ENCODE measurements around the gene NAXE. TPM values are rescaled to one million over a fixed set of nuclear protein-coding genes. Genes with fewer than 3 reads are reported as not detected.

Gene NAXE
- polyA plus RNA-seq (2012; ENCODE audit: low read depth, missing spikeins), result 60.1 TPM

DNA sequence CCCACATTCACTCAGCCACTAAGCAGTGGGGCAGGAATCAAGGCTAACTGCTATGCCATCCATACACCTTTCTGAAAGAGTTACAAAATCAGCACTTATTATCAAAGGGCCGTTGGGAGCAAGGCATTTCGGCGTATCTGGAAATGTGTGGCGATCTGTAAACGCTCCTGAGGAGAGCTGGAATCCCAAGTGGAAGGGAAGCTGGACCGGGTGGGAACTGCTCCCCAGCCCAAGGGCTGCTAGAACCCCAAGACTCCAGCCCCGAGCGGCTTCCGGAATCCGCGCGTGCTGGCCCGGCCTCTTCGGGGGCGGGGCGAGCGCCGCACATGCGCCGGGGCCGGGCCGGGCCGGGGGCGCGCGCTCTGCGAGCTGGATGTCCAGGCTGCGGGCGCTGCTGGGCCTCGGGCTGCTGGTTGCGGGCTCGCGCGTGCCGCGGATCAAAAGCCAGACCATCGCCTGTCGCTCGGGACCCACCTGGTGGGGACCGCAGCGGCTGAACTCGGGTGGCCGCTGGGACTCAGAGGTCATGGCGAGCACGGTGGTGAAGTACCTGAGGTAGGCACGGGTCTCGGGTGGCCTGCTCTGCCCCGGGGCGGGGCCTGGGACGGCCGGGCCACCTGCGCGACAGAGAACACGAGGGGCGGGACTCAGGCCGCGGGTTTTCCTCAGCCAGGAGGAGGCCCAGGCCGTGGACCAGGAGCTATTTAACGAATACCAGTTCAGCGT is at the start of gene NAXE:
Gene NAXE, plus strand, starts transcription at position 345 of the 726 bp plus-strand sequence. Its CDS starts 29 bp downstream, at position 374.
- peak; percentile 84 for FAIRE-seq
- TF ChIP-seq SPI1 (IDR thresholded peaks at IDR 0.05; ENCODE audit: low read depth, low read length) (0 out of 2 replicates have a peak, but pooled peaks have one; percentile 17), TAF1 (IDR thresholded peaks at IDR 0.05; ENCODE audit: low read depth, low read length) (no peak; the same call in none of the 2 replicates), POLR2A (IDR thresholded peaks at IDR 0.05; ENCODE audit: low read depth, low read length) (peak; percentile 86), POLR2AphosphoS5 (IDR thresholded peaks at IDR 0.05; ENCODE audit: low read depth, low read length) (peak; percentile 87), POU2F2 (IDR thresholded peaks at IDR 0.05; ENCODE audit: low read depth, low read length) (no peak; the same call in none of the 2 replicates), PAX5 (IDR thresholded peaks at IDR 0.05; ENCODE audit: insufficient read depth, low read length, severe bottlenecking) (no peak)
- peak; percentile 76 for DNase-seq (ENCODE audit: insufficient read length, low spot score)

DNA sequence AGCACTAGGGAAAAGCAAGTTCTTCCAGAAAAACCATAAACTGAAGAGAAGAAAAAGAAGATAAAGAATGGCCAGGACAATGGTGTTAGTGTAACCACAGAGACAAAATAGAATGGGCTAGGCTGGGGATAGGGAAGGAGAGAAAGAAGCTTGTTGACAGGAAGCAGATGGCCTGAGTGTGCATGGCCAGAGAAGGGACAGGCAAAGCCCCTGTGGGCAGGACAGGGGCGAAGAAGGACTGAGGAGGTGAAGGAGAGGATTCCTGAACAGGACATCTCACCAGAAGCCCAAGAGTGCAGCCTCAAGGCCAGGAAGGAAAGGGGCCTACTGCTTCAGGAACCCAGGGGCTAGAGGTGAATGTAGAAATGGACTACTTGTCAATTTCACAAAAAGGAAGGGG is 48.5 kb upstream of the NAXE start:
- no peak for TF ChIP-seq TAF1 (IDR thresholded peaks at IDR 0.05; ENCODE audit: low read depth, low read length)
- no peak for FAIRE-seq
- DNase-seq (ENCODE audit: insufficient read length, low spot score), result no peak

DNA sequence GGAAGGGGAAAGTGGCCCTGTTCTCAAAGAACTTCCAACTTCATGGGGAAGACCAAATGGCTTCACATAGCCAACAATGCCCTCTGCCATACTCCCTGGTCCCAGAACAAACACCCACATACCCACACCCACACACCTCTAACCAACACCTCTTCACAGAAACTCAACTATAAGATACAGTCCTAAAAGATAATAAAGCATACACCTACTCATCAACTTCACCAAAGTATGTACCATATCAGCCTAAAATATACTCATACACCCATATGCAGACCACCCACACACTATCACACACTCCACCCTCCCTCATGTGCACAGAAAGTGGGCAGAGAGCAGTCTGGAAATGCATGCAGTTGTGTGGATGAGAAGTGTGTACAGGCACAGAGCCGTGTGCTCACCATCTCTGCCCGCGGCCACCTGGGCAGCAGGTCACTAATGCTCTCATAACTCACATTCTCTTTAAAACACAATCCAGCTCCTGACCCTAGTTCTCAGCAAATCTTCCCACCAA is 46.9 kb upstream of the NAXE start:
- peak; percentile 45 for FAIRE-seq
- TF ChIP-seq POLR2AphosphoS5 (IDR thresholded peaks at IDR 0.05; ENCODE audit: low read depth, low read length) (no peak), SPI1 (IDR thresholded peaks at IDR 0.05; ENCODE audit: low read depth, low read length) (no peak), POLR2A (IDR thresholded peaks at IDR 0.05; ENCODE audit: low read depth, low read length) (no peak), POU2F2 (IDR thresholded peaks at IDR 0.05; ENCODE audit: low read depth, low read length) (no peak), PAX5 (IDR thresholded peaks at IDR 0.05; ENCODE audit: insufficient read depth, low read length, severe bottlenecking) (no peak), TAF1 (IDR thresholded peaks at IDR 0.05; ENCODE audit: low read depth, low read length) (no peak)
- DNase-seq (ENCODE audit: insufficient read length, low spot score), result no peak

DNA sequence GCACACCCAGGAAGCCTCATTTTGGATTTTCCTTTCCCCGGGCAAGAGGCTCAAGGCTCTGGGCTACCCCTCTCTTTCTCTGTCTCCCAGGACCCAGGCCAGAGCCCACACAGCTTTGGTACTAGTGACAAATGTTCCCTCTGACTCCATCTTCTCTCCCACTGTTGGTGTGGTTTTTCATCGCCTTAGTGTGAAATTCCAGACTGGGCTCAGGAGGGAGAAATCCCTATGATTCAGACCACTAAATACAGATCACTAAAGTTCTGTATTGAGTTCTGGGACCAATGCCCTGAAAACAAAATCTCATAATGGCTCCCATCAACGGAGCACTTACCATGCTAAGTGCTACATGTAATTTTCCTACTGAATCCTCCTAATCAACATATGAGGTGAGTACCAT is 45.3 kb upstream of the NAXE start:
- no peak for FAIRE-seq
- no peak for TF ChIP-seq POLR2AphosphoS5 (IDR thresholded peaks at IDR 0.05; ENCODE audit: low read depth, low read length)
- TF ChIP-seq POU2F2 (IDR thresholded peaks at IDR 0.05; ENCODE audit: low read depth, low read length), result no peak
- no peak for TF ChIP-seq PAX5 (IDR thresholded peaks at IDR 0.05; ENCODE audit: insufficient read depth, low read length, severe bottlenecking)
- no peak for TF ChIP-seq POLR2A (IDR thresholded peaks at IDR 0.05; ENCODE audit: low read depth, low read length)
- no peak for TF ChIP-seq SPI1 (IDR thresholded peaks at IDR 0.05; ENCODE audit: low read depth, low read length)
- TF ChIP-seq TAF1 (IDR thresholded peaks at IDR 0.05; ENCODE audit: low read depth, low read length), result no peak
- DNase-seq (ENCODE audit: insufficient read length, low spot score), result no peak

DNA sequence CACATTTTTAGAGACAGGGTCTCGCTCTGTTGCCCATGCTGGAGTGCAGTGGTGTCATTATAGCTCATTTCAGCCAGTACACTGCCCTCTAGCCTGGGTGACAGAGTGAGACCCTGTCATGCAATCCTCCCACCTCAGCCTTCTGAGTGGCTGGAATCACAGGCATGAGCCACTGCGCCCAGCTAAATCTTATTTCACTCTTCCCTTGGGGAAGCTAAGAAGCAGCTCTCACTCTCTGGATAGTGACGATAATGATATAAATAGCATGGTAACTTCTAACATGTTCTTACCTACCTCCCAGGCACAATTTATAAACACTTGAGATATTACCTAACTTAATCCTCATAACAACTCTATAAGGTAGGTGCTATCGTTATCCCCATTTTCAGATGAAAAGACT is 44.1 kb upstream of the NAXE start:
- no peak for DNase-seq (ENCODE audit: insufficient read length, low spot score)
- no peak for FAIRE-seq

DNA sequence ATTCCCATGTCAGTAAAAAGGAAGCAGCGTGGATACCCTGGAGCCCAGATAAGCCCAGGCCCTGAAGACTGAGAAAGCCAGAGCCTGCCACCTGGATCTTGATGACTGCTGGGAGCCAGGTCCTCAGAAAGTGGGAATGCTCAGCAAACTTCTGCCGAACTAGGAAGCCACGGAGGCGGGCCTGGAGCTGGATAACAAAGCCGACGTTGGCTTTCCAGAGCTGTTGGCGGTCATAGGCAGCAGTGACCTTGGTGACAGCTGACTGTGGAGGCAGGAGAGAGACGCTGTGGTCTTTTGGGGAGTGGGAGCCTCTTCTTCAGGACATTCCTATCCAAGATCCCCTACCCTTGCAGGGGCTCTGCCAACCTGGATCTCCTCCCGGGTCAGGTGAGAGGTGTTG is 43.6 kb upstream of the NAXE start:
- TF ChIP-seq TAF1 (IDR thresholded peaks at IDR 0.05; ENCODE audit: low read depth, low read length) (no peak), SPI1 (IDR thresholded peaks at IDR 0.05; ENCODE audit: low read depth, low read length) (no peak), POLR2A (IDR thresholded peaks at IDR 0.05; ENCODE audit: low read depth, low read length) (no peak), PAX5 (IDR thresholded peaks at IDR 0.05; ENCODE audit: insufficient read depth, low read length, severe bottlenecking) (no peak), POU2F2 (IDR thresholded peaks at IDR 0.05; ENCODE audit: low read depth, low read length) (no peak), POLR2AphosphoS5 (IDR thresholded peaks at IDR 0.05; ENCODE audit: low read depth, low read length) (no peak)
- FAIRE-seq, result no peak
- no peak for DNase-seq (ENCODE audit: insufficient read length, low spot score)

More for the DNA sequence above, 44.1 kb upstream of the NAXE start:
- TF ChIP-seq TAF1 (IDR thresholded peaks at IDR 0.05; ENCODE audit: low read depth, low read length) (no peak), POLR2AphosphoS5 (IDR thresholded peaks at IDR 0.05; ENCODE audit: low read depth, low read length) (no peak), POLR2A (IDR thresholded peaks at IDR 0.05; ENCODE audit: low read depth, low read length) (no peak), POU2F2 (IDR thresholded peaks at IDR 0.05; ENCODE audit: low read depth, low read length) (no peak), SPI1 (IDR thresholded peaks at IDR 0.05; ENCODE audit: low read depth, low read length) (no peak), PAX5 (IDR thresholded peaks at IDR 0.05; ENCODE audit: insufficient read depth, low read length, severe bottlenecking) (no peak)

DNA sequence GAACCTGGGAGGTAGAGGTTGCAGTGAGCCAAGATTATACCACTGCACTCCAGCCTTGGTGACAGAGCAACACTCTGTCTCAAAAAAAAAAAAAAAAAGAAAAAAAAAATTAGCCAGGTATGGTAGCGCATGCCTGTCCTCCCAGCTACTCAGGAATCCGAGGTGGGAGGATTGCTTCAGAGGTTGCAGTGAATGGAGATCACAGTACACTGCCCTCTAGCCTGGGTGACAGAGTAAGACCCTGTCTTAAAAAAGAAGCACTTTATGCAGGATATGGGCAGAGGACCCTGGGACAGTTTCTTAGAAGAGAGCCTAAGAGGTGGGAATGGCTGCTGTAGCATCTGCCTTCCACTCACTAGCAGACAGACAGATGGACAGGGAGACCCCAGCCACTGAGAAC is 42.2 kb upstream of the NAXE start:
- TF ChIP-seq POU2F2 (IDR thresholded peaks at IDR 0.05; ENCODE audit: low read depth, low read length) (no peak), POLR2AphosphoS5 (IDR thresholded peaks at IDR 0.05; ENCODE audit: low read depth, low read length) (no peak), TAF1 (IDR thresholded peaks at IDR 0.05; ENCODE audit: low read depth, low read length) (no peak), SPI1 (IDR thresholded peaks at IDR 0.05; ENCODE audit: low read depth, low read length) (no peak), PAX5 (IDR thresholded peaks at IDR 0.05; ENCODE audit: insufficient read depth, low read length, severe bottlenecking) (no peak), POLR2A (IDR thresholded peaks at IDR 0.05; ENCODE audit: low read depth, low read length) (no peak)
- DNase-seq (ENCODE audit: insufficient read length, low spot score) (no peak), FAIRE-seq (no peak)

DNA sequence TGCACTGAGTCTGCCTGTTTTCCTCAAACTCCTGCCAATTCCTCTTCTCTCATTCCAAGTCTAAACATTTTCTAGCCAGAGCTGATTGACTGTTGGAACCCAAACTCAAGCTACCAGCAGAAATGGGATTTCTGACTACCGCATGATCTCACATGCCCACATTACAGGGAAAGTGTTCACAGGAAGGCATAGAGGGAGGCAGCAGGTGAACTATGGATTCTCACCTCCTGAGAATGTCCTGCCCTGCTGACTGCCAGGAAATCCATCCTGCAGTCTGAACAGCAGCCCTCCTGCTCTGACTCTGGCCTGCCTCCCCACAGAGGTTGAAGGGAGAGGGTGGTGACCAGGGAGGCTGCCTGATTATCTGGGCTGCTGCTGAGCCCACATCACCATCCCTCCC is 41.7 kb upstream of the NAXE start:
- FAIRE-seq (no peak), DNase-seq (ENCODE audit: insufficient read length, low spot score) (no peak)
- no peak for TF ChIP-seq POU2F2 (IDR thresholded peaks at IDR 0.05; ENCODE audit: low read depth, low read length)
- no peak for TF ChIP-seq POLR2AphosphoS5 (IDR thresholded peaks at IDR 0.05; ENCODE audit: low read depth, low read length)
- no peak for TF ChIP-seq TAF1 (IDR thresholded peaks at IDR 0.05; ENCODE audit: low read depth, low read length)

DNA sequence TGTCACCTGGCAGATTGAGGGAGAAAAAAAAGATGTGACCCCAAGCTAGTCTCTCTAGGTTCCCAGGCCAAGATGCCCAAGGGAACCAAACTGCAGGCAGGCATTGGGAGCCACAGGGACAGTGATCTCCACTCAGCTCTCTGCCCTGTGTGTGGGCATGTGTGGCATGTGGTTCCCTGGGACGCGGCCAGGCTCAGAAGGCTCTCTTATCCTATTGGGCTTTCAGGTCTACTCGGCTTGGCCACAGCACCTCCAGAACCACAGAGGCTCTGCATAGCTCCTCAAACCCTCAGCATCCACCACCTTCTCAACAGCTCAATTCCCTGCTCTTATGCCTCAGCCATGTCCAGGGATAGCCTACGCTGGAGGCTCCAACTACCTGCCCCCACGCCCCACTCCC is 41.2 kb upstream of the NAXE start:
- TF ChIP-seq PAX5 (IDR thresholded peaks at IDR 0.05; ENCODE audit: insufficient read depth, low read length, severe bottlenecking), result no peak
- TF ChIP-seq SPI1 (IDR thresholded peaks at IDR 0.05; ENCODE audit: low read depth, low read length), result no peak
- no peak for TF ChIP-seq TAF1 (IDR thresholded peaks at IDR 0.05; ENCODE audit: low read depth, low read length)
- TF ChIP-seq POLR2A (IDR thresholded peaks at IDR 0.05; ENCODE audit: low read depth, low read length), result no peak
- TF ChIP-seq POLR2AphosphoS5 (IDR thresholded peaks at IDR 0.05; ENCODE audit: low read depth, low read length), result no peak
- TF ChIP-seq POU2F2 (IDR thresholded peaks at IDR 0.05; ENCODE audit: low read depth, low read length), result no peak
- DNase-seq (ENCODE audit: insufficient read length, low spot score), result no peak
- FAIRE-seq, result no peak

Data from GM12891 (cell line).